H9 (cell line): ENCODE measurements around the gene TSPAN18. TPM values are rescaled to one million over a fixed set of nuclear protein-coding genes. Genes with fewer than 3 reads are reported as not detected.

Source experiments
- DNase-seq: peaks from one replicate; pipeline ENCODE4 v3.0.0-alpha.2; 2017
- H2AFZ ChIP-seq: one replicate; pipeline ENCODE4 v1.6.1; 2013; ENCODE audit warnings: mild to moderate bottlenecking, low read length, control low read depth, moderate library complexity
- H2AK5ac ChIP-seq: 2 replicates; pipeline ENCODE4 v1.6.1; 2013; ENCODE audit warnings: low read length, control low read depth, mixed read lengths; ENCODE audit not compliant: insufficient read length
- H2BK120ac ChIP-seq: one replicate; pipeline ENCODE4 v1.6.1; 2013; ENCODE audit warnings: low read depth, mild to moderate bottlenecking, low read length, control low read depth, inconsistent platforms; ENCODE audit not compliant: poor library complexity, severe bottlenecking
- H2BK12ac ChIP-seq: 2 replicates; pipeline ENCODE4 v1.6.1; 2013; ENCODE audit warnings: low read length, control low read depth, mixed read lengths, low read depth; ENCODE audit not compliant: insufficient read length
- H2BK15ac ChIP-seq: 2 replicates; pipeline ENCODE4 v1.6.1; 2013; ENCODE audit warnings: low read depth, low read length, control low read depth
- H2BK20ac ChIP-seq: one replicate; pipeline ENCODE4 v1.6.1; 2013; ENCODE audit warnings: low read depth, mild to moderate bottlenecking, low read length, control low read depth, inconsistent platforms; ENCODE audit not compliant: poor library complexity, severe bottlenecking
- H2BK5ac ChIP-seq: 2 replicates; pipeline ENCODE4 v1.6.1; 2013; ENCODE audit warnings: low read length, control low read depth, mixed read lengths; ENCODE audit not compliant: insufficient read length
- H3K14ac ChIP-seq: 2 replicates; pipeline ENCODE4 v1.6.1; 2013; ENCODE audit warnings: low read length, control low read depth; ENCODE audit not compliant: insufficient read depth
- H3K18ac ChIP-seq: 2 replicates; pipeline ENCODE4 v1.6.1; 2013; ENCODE audit warnings: low read depth, mild to moderate bottlenecking, mixed read lengths, low read length, control low read depth; ENCODE audit not compliant: insufficient read length
- H3K23ac ChIP-seq: 2 replicates; pipeline ENCODE4 v1.6.1; 2013; ENCODE audit warnings: low read length, control low read depth, mixed read lengths, low read depth; ENCODE audit not compliant: insufficient read length
- H3K23me2 ChIP-seq: 2 replicates; pipeline ENCODE4 v1.6.1; 2013; ENCODE audit warnings: low read depth, mild to moderate bottlenecking, mixed read lengths, low read length, control low read depth; ENCODE audit not compliant: insufficient read length, poor library complexity, severe bottlenecking
- H3K27ac ChIP-seq: 2 replicates; pipeline ENCODE4 v1.5.1; 2013; ENCODE audit warnings: low read length, control low read depth, mixed read lengths, low read depth; ENCODE audit not compliant: insufficient read length
- H3K27me3 ChIP-seq: 2 replicates; pipeline ENCODE4 v1.6.1; 2013; ENCODE audit warnings: low read length, control low read depth, inconsistent platforms; ENCODE audit not compliant: insufficient read depth
- H3K4ac ChIP-seq: 2 replicates; pipeline ENCODE4 v1.6.1; 2013; ENCODE audit warnings: low read depth, mild to moderate bottlenecking, control low read depth, inconsistent platforms, low read length, moderate library complexity
- H3K4me1 ChIP-seq: 2 replicates; pipeline ENCODE4 v1.6.1; 2013; ENCODE audit warnings: low read length, control low read depth, inconsistent platforms; ENCODE audit not compliant: insufficient read depth
- H3K4me2 ChIP-seq: 2 replicates; pipeline ENCODE4 v1.6.1; 2013; ENCODE audit warnings: low read length, control low read depth, mixed read lengths; ENCODE audit not compliant: insufficient read length, insufficient read depth
- H3K56ac ChIP-seq: 2 replicates; pipeline ENCODE4 v1.6.1; 2013; ENCODE audit warnings: low read depth, mild to moderate bottlenecking, mixed read lengths, low read length, control low read depth; ENCODE audit not compliant: insufficient read length
- H3K79me1 ChIP-seq: 2 replicates; pipeline ENCODE4 v1.6.1; 2013; ENCODE audit warnings: low read depth, mild to moderate bottlenecking, moderate library complexity, low read length, control low read depth, inconsistent platforms; ENCODE audit not compliant: insufficient read depth, poor library complexity, severe bottlenecking
- H3K79me2 ChIP-seq: 2 replicates; pipeline ENCODE4 v1.6.1; 2013; ENCODE audit warnings: low read length, control low read depth, inconsistent platforms; ENCODE audit not compliant: insufficient read depth
- H3K9ac ChIP-seq: 2 replicates; pipeline ENCODE4 v1.6.1; 2013; ENCODE audit warnings: low read length, control low read depth, mixed read lengths; ENCODE audit not compliant: insufficient read length; ENCODE audit errors: extremely low read depth
- H3K9me3 ChIP-seq: one replicate; pipeline ENCODE4 v1.6.1; 2013; ENCODE audit warnings: low read depth, low read length, inconsistent platforms; ENCODE audit not compliant: control insufficient read depth
- H3T11ph ChIP-seq: one replicate; pipeline ENCODE4 v1.6.1; 2013; ENCODE audit warnings: mild to moderate bottlenecking, low read length, control low read depth, inconsistent platforms
- H4K20me1 ChIP-seq: one replicate; pipeline ENCODE4 v1.6.1; 2013; ENCODE audit not compliant: control insufficient read depth, insufficient read length, insufficient read depth
- H4K5ac ChIP-seq: 2 replicates; pipeline ENCODE4 v1.6.1; 2013; ENCODE audit warnings: low read depth, mild to moderate bottlenecking, mixed read lengths, low read length, control low read depth; ENCODE audit not compliant: insufficient read length
- H4K8ac ChIP-seq: replicated peaks from 2 replicates; pipeline ENCODE4 v1.6.1; 2013; ENCODE audit warnings: low read length, control low read depth, mixed read lengths, low read depth; ENCODE audit not compliant: insufficient read length
- H4K91ac ChIP-seq: 2 replicates; pipeline ENCODE4 v1.6.1; 2013; ENCODE audit warnings: low read depth, mild to moderate bottlenecking, moderate library complexity, mixed read lengths, low read length, control low read depth; ENCODE audit not compliant: insufficient read length
- H3K27ac Mint-ChIP-seq, 3 experiments: 2 replicates in 2 of 3; 3 replicates in 1 of 3; pipeline ENCODE4 v1.8.0; 2020 to 2021; ENCODE audit warnings: mixed read lengths in 3 of 3, mild to moderate bottlenecking in 1 of 3, moderate library complexity in 1 of 3
- H3K27me3 Mint-ChIP-seq: 2 replicates; pipeline ENCODE4 v1.8.0; 2021; ENCODE audit warnings: low read depth, mild to moderate bottlenecking, moderate library complexity, mixed read lengths
- H3K36me3 Mint-ChIP-seq, 3 experiments: 2 replicates in 2 of 3; 3 replicates in 1 of 3; pipeline ENCODE4 v1.8.0; 2020 to 2021; ENCODE audit warnings: low read depth in 3 of 3, mixed read lengths in 3 of 3; ENCODE audit not compliant: insufficient read depth in 1 of 3
- H3K4me1 Mint-ChIP-seq, 2 experiments: 2 replicates each; pipeline ENCODE4 v1.8.0; 2020; ENCODE audit warnings: mixed read lengths in 2 of 2
- H3K4me3 Mint-ChIP-seq, 2 experiments: 2 replicates in 1 of 2; 3 replicates in 1 of 2; pipeline ENCODE4 v1.8.0; 2020 to 2021; ENCODE audit warnings: mild to moderate bottlenecking in 2 of 2, mixed read lengths in 2 of 2, moderate library complexity in 1 of 2
- H3K9me3 Mint-ChIP-seq, 2 experiments: 2 replicates in 1 of 2; 3 replicates in 1 of 2; pipeline ENCODE4 v1.8.0; 2020; ENCODE audit warnings: mild to moderate bottlenecking in 2 of 2, mixed read lengths in 2 of 2, moderate library complexity in 1 of 2
- CTCF ChIP-seq: fragments of 200-600 bp; sonication (generic); conservative IDR thresholded peaks from 3 replicates; pipeline ENCODE4 v1.8.0; 2021; ENCODE audit warnings: antibody characterized with exemption, mild to moderate bottlenecking
- WGBS: extraction: QIAGEN DNeasy Blood & Tissue Kit; methylation state at CpG from one replicate; pipeline ENCODE4 v1.1.7; 2013; ENCODE audit warnings: missing lambda C conversion rate, low lambda C conversion rate, mixed read lengths; ENCODE audit not compliant: insufficient read length; ENCODE audit errors: extremely low coverage; 5-methylcytosine and 5-hydroxymethylcytosine counted together
- total RNA-seq: library from RNA; stranded (reverse); gene quantifications from 2 replicates; pipeline ENCODE4 v1.2.1, GENCODE V29; 2021

Gene TSPAN18
- total RNA-seq, 1 experiment from 2014 or later = 25.3 TPM

GRCh38 chr11:44880511-44880910, 153.7 kb downstream of the TSPAN18 start:
- H4K20me1 ChIP-seq = no peaks in the 10 kb centered on the region
- no peak overlapping the region for H3K18ac ChIP-seq
- no peaks in the 10 kb centered on the region for H3K23me2 ChIP-seq
- no peak overlapping the region for H2AK5ac ChIP-seq
- no peaks in the 10 kb centered on the region for H3K79me2 ChIP-seq
- no peak overlapping the region for H4K91ac ChIP-seq
- no peak overlapping the region; the same call in 1 of the 2 replicates for H3K14ac ChIP-seq
- H2BK120ac ChIP-seq = no peak overlapping the region
- no peak overlapping the region for H3K56ac ChIP-seq
- peaks cover 3% of the 10 kb centered on the region; the same call in 1 of the 2 replicates for H3K4me1 ChIP-seq
- H2BK5ac ChIP-seq = no peak overlapping the region
- H3K27ac Mint-ChIP-seq = no peak overlapping the region
- H3K27me3 Mint-ChIP-seq = peaks cover 21% of the 10 kb centered on the region
- no peak overlapping the region for H3K4ac ChIP-seq
- no peaks in the 10 kb centered on the region for H3K9me3 ChIP-seq
- no peak overlapping the region for H3T11ph ChIP-seq
- no peak overlapping the region for H3K9ac ChIP-seq
- H2BK20ac ChIP-seq = no peak overlapping the region
- no peak overlapping the region for H3K27ac ChIP-seq
- no peaks in the 10 kb centered on the region for H3K36me3 Mint-ChIP-seq
- TF ChIP-seq CTCF = no peak
- no peak overlapping the region for H2AFZ ChIP-seq
- peaks cover 11 to 13% of the 10 kb centered on the region in 2 experiments for H3K4me1 Mint-ChIP-seq
- no peak for DNase-seq
- H3K9me3 Mint-ChIP-seq = no peaks in the 10 kb centered on the region
- no peak overlapping the region for H2BK12ac ChIP-seq
- no peak overlapping the region for H2BK15ac ChIP-seq
- no peak overlapping the region for H3K23ac ChIP-seq
- no peaks in the 10 kb centered on the region; the same call in 1 of the 2 replicates for H3K27me3 ChIP-seq
- whole genome bisulfite sequencing = no CpG with 5 or more reads among the region's 6 CpGs
- no peak overlapping the region for H4K8ac ChIP-seq
- no peak overlapping the region for H3K4me2 ChIP-seq
- no peak overlapping the region; a peak in 1 of 5 replicates for H3K4me3 Mint-ChIP-seq
- H3K79me1 ChIP-seq = no peaks in the 10 kb centered on the region
- no peak overlapping the region for H4K5ac ChIP-seq
